K562 (cell line): ENCODE measurements around the gene ZFP57. TPM values are rescaled to one million over a fixed set of nuclear protein-coding genes. Genes with fewer than 3 reads are reported as not detected.
A peak's percentile ranks its signal among the peaks of the same experiment; 100 is the strongest.

Source experiments
- ATAC-seq: fragments of 200-7000 bp; cut with Tn5 transposase; 3 replicates; pipeline ENCODE4 v1.9.1; 2020; ENCODE audit warnings: moderate library complexity
- BruUV-seq: library from RNA; stranded (reverse); fragments of 400-500 nt; replicated peaks from 2 replicates; lab custom pipeline; 2021; lab: Mats Ljungman, UMichigan
- CTCF ChIA-PET: fragments of 300-600 bp; formaldehyde crosslinking; extraction: SDS; loops from one replicate; lab custom pipeline; 2021; ENCODE audit warnings: low intra/inter-chr PET ratio; lab: Yijun Ruan, JAX
- POLR2A ChIA-PET: fragments of 300-600, 350-650 bp; sonication (Branson Sonifier 250); formaldehyde crosslinking; extraction: SDS; loops from one replicate; lab custom pipeline; 2021; ENCODE audit warnings: antibody characterized with exemption, inconsistent platforms; lab: Yijun Ruan, JAX
- DNase-seq, 4 experiments: peaks; one replicate each; pipeline versions ENCODE4 v3.0.0 to v3.0.0-alpha.2; 2011 to 2018; ENCODE audit warnings: low spot score in 3 of 4, mixed read lengths in 3 of 4; ENCODE audit errors: extremely low read depth in 1 of 4
- FAIRE-seq: peaks from 2 replicates; lab custom pipeline; 2011; peaks lifted over from hg19 to GRCh38; lab: Jason Lieb, UNC
- H2AFZ ChIP-seq: 2 replicates; pipeline ENCODE4 v1.6.0; 2011; ENCODE audit warnings: low read depth, low read length, control low read depth, inconsistent platforms
- H3K27ac ChIP-seq: fragments of 200-600 bp; 3 replicates; pipeline ENCODE4 v1.8.0; 2011; ENCODE audit warnings: low read depth, mild to moderate bottlenecking, control low read depth, inconsistent platforms, low read length, moderate library complexity, mixed read lengths; ENCODE audit errors: extremely low read depth
- H3K27me3 ChIP-seq, 2 experiments: fragments of 300-600 bp in 1 of 2; 2 replicates in 1 of 2; 3 replicates in 1 of 2; pipeline versions ENCODE4 v1.6.0 to v1.8.0; 2011; ENCODE audit warnings: inconsistent platforms in 2 of 2, low read length in 2 of 2, mild to moderate bottlenecking in 1 of 2, mixed read lengths in 1 of 2, moderate library complexity in 1 of 2; ENCODE audit not compliant: control insufficient read depth in 2 of 2, insufficient read depth in 2 of 2
- H3K36me3 ChIP-seq: fragments of 300-600 bp; 3 replicates; pipeline ENCODE4 v1.8.0; 2011; ENCODE audit warnings: mild to moderate bottlenecking, low read length, inconsistent platforms; ENCODE audit not compliant: control insufficient read depth, insufficient read depth
- H3K4me1 ChIP-seq, 2 experiments: fragments of 200-600 bp in 1 of 2; replicated peaks in 1 of 2; 2 replicates in 1 of 2; 3 replicates in 1 of 2; pipeline versions ENCODE4 v1.5.1 to v1.8.0; 2011; ENCODE audit warnings: inconsistent platforms in 2 of 2, low read length in 2 of 2, mild to moderate bottlenecking in 1 of 2, mixed read lengths in 1 of 2, moderate library complexity in 1 of 2; ENCODE audit not compliant: control insufficient read depth in 2 of 2, insufficient read depth in 2 of 2
- H3K4me2 ChIP-seq: 2 replicates; pipeline ENCODE4 v1.6.1; 2011; ENCODE audit warnings: low read length, control low read depth, inconsistent platforms, mixed read lengths; ENCODE audit not compliant: insufficient read depth
- H3K4me3 ChIP-seq: fragments of 200-600 bp; sonication (generic), shearing (Covaris generic); 2 replicates; pipeline ENCODE4 v1.5.1; 2016; ENCODE audit warnings: control low read depth, inconsistent platforms
- H3K79me2 ChIP-seq: fragments of 200-600 bp; 3 replicates; pipeline ENCODE4 v1.8.0; 2011; ENCODE audit warnings: low read length, inconsistent platforms; ENCODE audit not compliant: control insufficient read depth, insufficient read depth
- H3K9ac ChIP-seq, 2 experiments: 2 replicates each; pipeline versions ENCODE4 v1.6.0 to v1.6.1; 2011; ENCODE audit warnings: low read depth in 2 of 2, low read length in 2 of 2, control low read depth in 1 of 2, inconsistent platforms in 1 of 2, mild to moderate bottlenecking in 1 of 2, mixed read lengths in 1 of 2; ENCODE audit not compliant: insufficient read depth in 1 of 2
- H3K9me1 ChIP-seq: one replicate; pipeline ENCODE4 v1.6.0; 2011; ENCODE audit warnings: inconsistent platforms, mild to moderate bottlenecking, low read length, moderate library complexity; ENCODE audit not compliant: control insufficient read depth, insufficient read depth
- H3K9me3 ChIP-seq: replicated peaks from 2 replicates; pipeline ENCODE4 v1.5.1; 2011; ENCODE audit warnings: low read depth, low read length, inconsistent platforms; ENCODE audit not compliant: control insufficient read depth, insufficient read depth
- H4K20me1 ChIP-seq: replicated peaks from 2 replicates; pipeline ENCODE4 v1.6.1; 2011; ENCODE audit warnings: low read length, inconsistent platforms, mixed read lengths; ENCODE audit not compliant: control insufficient read depth, insufficient read depth
- TCFL5 ChIP-seq: fragments of 250-450 bp; sonication (Bioruptor Pico); conservative IDR thresholded peaks from 2 replicates; pipeline ENCODE4 v1.6.1; 2021; ENCODE audit warnings: mild to moderate bottlenecking, moderate library complexity, matching md5 sums
- ZEB2 ChIP-seq: fragments of 450-650 bp; IDR thresholded peaks from 2 replicates; pipeline ENCODE4 v1.6.1; 2016
- WGBS: fragments of 100-300 bp; shearing (Covaris generic); methylation state at CpG from one replicate; pipeline ENCODE4 v1.1.6; 2016; ENCODE audit warnings: low coverage, mixed read lengths; ENCODE audit not compliant: insufficient coverage; ENCODE audit errors: missing lambda C conversion rate; 5-methylcytosine and 5-hydroxymethylcytosine counted together
- in situ Hi-C: fragments of 300-500 bp; cut with MboI; formaldehyde crosslinking; loops from 4 replicates; pipeline ENCODE4 v1.15.0; 2018; ENCODE audit warnings: inconsistent platforms, mixed read lengths
- intact Hi-C: fragments of 100-400 bp; cut with micrococcal nuclease; formaldehyde crosslinking; loops from 2 replicates; pipeline ENCODE4 v1.14.2; 2022
- polyA plus RNA-seq, 8 experiments: library from polyadenylated mRNA; depleted of rRNA in 4 of 8; stranded (reverse) in 5 of 8; unstranded in 3 of 8; fragments of >200 nt; fragmentation: Nextera tagmentation in 2 of 8; fragmentation: Illumina TruSeq in 1 of 8; extraction: Ambion mirVana in 2 of 8; extraction: Trizol in 1 of 8; gene quantifications; 2 replicates each; pipeline versions ENCODE4 v1.2.1 to v1.2.3, GENCODE V29; 2011 to 2014; ENCODE audit warnings: inconsistent platforms in 1 of 8, missing spikeins in 1 of 8
- total RNA-seq, 7 experiments: library from RNA; depleted of rRNA in 6 of 7; stranded (reverse); fragments of >200 nt in 6 of 7; fragmentation: Illumina TruSeq in 2 of 7; extraction: Trizol in 2 of 7; gene quantifications; 2 replicates each; pipeline versions ENCODE4 v1.2.1 to v1.2.3, GENCODE V29; 2011 to 2021; ENCODE audit warnings: low replicate concordance in 1 of 7
- TF ChIP-seq, protein P1 (sequence below): sonication (generic); formaldehyde crosslinking; IDR thresholded peaks from 2 replicates; pipeline ENCODE4 v1.8.1; 2023; ENCODE audit warnings: missing genetic modification reagents, mild to moderate bottlenecking, borderline replicate concordance
- TF ChIP-seq, protein P2 (sequence below): sonication (generic); formaldehyde crosslinking; IDR thresholded peaks from 2 replicates; pipeline ENCODE4 v1.5.0; 2020; ENCODE audit warnings: missing genetic modification reagents
- TF ChIP-seq, protein P3 (sequence below): fragments of 450-650 bp; formaldehyde crosslinking; IDR thresholded peaks from 2 replicates; pipeline ENCODE4 v1.4.0; 2020; ENCODE audit warnings: mild to moderate bottlenecking, mixed read lengths

Gene ZFP57
- total and polyA plus RNA-seq, 9 of the 15 experiments (the other 6 are each of a cell fraction or from before 2014, with no cell fraction given), result 0.04 to 0.28 (median 0.13) TPM

DNA sequence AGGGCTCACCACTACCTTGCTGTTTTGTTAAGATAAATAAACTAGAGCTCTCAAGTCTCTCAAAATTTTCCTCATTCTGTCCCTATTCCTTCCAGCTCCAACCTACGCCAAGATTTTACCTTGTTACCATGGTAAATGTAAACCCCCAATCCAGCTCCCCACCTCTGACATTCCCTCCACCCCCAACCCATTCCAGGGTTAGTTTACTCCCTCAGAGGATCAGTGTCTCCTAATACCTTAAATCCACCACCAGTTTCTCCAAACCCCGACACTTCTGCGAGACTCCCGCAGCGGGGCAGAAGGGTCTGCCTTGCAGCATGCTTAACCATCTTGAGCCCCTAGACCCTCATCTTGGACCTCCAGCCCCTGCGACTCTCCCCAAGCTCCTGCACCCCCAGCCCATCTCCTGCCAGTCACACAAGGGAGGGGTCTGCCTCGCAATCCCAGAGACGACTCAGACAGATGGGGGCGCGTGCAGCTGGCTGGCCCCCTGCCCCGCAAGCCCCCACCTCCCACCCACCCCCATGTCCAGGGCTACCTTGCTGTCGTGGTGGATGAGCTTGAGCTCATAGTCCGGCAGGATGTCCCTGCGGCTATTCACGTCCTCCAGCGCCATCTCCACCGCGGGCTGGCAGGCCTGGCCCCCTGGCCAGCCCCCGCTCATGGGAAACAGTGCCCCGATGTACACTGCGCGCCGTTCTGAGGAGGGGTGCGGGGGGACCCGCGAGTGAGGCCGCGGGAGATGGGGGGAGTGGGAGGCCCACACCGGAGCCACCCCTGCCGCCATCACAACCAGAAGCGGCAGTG lies 53.8 kb downstream of the ZFP57 start (continued):
- TF ChIP-seq, protein P1, sequence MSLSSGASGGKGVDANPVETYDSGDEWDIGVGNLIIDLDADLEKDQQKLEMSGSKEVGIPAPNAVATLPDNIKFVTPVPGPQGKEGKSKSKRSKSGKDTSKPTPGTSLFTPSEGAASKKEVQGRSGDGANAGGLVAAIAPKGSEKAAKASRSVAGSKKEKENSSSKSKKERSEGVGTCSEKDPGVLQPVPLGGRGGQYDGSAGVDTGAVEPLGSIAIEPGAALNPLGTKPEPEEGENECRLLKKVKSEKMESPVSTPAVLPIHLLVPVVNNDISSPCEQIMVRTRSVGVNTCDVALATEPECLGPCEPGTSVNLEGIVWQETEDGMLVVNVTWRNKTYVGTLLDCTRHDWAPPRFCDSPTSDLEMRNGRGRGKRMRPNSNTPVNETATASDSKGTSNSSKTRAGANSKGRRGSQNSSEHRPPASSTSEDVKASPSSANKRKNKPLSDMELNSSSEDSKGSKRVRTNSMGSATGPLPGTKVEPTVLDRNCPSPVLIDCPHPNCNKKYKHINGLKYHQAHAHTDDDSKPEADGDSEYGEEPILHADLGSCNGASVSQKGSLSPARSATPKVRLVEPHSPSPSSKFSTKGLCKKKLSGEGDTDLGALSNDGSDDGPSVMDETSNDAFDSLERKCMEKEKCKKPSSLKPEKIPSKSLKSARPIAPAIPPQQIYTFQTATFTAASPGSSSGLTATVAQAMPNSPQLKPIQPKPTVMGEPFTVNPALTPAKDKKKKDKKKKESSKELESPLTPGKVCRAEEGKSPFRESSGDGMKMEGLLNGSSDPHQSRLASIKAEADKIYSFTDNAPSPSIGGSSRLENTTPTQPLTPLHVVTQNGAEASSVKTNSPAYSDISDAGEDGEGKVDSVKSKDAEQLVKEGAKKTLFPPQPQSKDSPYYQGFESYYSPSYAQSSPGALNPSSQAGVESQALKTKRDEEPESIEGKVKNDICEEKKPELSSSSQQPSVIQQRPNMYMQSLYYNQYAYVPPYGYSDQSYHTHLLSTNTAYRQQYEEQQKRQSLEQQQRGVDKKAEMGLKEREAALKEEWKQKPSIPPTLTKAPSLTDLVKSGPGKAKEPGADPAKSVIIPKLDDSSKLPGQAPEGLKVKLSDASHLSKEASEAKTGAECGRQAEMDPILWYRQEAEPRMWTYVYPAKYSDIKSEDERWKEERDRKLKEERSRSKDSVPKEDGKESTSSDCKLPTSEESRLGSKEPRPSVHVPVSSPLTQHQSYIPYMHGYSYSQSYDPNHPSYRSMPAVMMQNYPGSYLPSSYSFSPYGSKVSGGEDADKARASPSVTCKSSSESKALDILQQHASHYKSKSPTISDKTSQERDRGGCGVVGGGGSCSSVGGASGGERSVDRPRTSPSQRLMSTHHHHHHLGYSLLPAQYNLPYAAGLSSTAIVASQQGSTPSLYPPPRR, result 0 out of 2 replicates have a peak, but pooled peaks have one; percentile 19

DNA sequence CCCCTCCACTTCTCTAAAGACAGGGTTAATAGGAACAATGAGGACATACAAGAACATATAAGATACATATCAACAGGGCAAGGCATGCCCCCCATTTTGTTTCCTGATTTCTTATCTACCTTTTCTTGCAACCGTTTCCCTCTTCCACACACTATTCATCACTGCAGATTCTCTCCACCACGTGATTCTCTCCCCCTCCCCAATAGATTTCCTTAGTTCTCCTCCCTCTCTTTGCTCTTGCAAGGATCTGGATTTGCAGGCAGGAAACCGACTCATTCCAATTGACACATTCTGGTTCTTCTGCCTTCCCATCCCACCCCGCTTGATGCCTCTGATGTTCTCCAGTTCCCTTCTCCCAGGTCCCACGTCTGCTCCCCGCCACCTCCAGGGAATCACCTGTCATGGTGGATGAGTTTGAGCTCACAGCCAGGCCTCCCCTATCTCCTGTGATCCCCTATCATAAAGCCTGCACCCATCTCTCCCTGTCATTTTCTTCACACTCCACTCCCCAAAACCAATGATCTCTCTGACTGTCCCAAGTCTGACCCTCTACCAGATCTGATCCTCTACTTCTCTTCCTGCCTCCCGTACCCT lies 55.5 kb downstream of the ZFP57 start:
- Histone ChIP-seq H3K4me1 (peaks cover 43 to 44% of the 10 kb centered on the region in 2 experiments), H3K4me2 (peak overlapping the region; percentile 24), H4K20me1 (no peaks in the 10 kb centered on the region), H3K27me3 (no peaks in the 10 kb centered on the region), H2AFZ (no peak overlapping the region), H3K4me3 (no peak overlapping the region), H3K9me3 (no peaks in the 10 kb centered on the region), H3K79me2 (peaks cover 51% of the 10 kb centered on the region), H3K27ac (no peak overlapping the region), H3K9ac (peak overlapping the region; percentile 0 to 28; a peak in 1 of 4 replicates), H3K36me3 (peaks cover 46% of the 10 kb centered on the region), H3K9me1 (no peaks in the 10 kb centered on the region)
- 35% methylated on average over 7 of the region's 7 CpGs for WGBS
- ChIA-PET CTCF (no interaction called here), POLR2A (interaction anchor here (0.5 to 0.8 kb wide), 2 partner anchors 22 to 413 kb away, joined by 3 read pairs; no protein-coding TSS in a partner anchor)
- BruUV-seq, result no TSS peak
- FAIRE-seq (peak; percentile 15), DNase-seq (peak in 3 of 4 experiments; percentile 6 to 52 (median 46)), ATAC-seq (no peak)
- TF ChIP-seq ZEB2 (peak; percentile 20; the same call in 1 of the 2 replicates), TCFL5 (CRISPR knock-in tag) (no peak)
- TF ChIP-seq, protein P2, sequence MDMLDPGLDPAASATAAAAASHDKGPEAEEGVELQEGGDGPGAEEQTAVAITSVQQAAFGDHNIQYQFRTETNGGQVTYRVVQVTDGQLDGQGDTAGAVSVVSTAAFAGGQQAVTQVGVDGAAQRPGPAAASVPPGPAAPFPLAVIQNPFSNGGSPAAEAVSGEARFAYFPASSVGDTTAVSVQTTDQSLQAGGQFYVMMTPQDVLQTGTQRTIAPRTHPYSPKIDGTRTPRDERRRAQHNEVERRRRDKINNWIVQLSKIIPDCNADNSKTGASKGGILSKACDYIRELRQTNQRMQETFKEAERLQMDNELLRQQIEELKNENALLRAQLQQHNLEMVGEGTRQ (CRISPR knock-in tag), result 0 out of 2 replicates have a peak, but pooled peaks have one; percentile 40
- TF ChIP-seq, protein P3, sequence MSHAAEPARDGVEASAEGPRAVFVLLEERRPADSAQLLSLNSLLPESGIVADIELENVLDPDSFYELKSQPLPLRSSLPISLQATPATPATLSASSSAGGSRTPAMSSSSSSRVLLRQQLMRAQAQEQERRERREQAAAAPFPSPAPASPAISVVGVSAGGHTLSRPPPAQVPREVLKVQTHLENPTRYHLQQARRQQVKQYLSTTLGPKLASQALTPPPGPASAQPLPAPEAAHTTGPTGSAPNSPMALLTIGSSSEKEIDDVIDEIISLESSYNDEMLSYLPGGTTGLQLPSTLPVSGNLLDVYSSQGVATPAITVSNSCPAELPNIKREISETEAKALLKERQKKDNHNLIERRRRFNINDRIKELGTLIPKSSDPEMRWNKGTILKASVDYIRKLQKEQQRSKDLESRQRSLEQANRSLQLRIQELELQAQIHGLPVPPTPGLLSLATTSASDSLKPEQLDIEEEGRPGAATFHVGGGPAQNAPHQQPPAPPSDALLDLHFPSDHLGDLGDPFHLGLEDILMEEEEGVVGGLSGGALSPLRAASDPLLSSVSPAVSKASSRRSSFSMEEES (CRISPR knock-in tag), result peak; percentile 39; the same call in 1 of the 2 replicates
- intact Hi-C loops, result no loop called here
- in situ Hi-C loops, result no loop called here
